Measurements from ENCODE around the gene DTNB. TPM values are rescaled to one million over a fixed set of nuclear protein-coding genes. Genes with fewer than 3 reads are reported as not detected.

The DTNB gene
- total RNA-seq, 4 donors from 2014 or later, result 5.2 to 9.9 (median 9.2) TPM

DNA sequence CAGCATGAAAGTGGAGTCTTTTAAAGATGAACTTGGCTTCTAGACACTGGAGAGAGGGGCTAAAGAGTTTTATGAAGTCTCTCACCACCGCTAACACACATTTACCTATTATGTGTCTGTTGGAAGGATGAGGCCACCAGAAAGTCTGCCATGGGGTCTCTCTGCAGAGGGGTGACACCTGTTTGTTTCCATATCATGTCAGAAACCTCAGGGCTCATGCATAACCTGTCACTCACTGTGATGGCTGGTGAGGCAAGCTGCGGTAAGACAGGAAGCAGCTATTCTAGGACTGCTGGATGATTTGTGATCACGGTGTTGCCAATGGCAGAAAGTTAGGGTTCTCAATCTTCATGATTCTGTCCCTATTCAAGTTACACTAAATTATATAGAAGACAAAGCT lies 270.9 kb downstream of the DTNB start:
- ATAC-seq (ENCODE audit: low FRiP score), result no peak
- TF ChIP-seq, protein P1, sequence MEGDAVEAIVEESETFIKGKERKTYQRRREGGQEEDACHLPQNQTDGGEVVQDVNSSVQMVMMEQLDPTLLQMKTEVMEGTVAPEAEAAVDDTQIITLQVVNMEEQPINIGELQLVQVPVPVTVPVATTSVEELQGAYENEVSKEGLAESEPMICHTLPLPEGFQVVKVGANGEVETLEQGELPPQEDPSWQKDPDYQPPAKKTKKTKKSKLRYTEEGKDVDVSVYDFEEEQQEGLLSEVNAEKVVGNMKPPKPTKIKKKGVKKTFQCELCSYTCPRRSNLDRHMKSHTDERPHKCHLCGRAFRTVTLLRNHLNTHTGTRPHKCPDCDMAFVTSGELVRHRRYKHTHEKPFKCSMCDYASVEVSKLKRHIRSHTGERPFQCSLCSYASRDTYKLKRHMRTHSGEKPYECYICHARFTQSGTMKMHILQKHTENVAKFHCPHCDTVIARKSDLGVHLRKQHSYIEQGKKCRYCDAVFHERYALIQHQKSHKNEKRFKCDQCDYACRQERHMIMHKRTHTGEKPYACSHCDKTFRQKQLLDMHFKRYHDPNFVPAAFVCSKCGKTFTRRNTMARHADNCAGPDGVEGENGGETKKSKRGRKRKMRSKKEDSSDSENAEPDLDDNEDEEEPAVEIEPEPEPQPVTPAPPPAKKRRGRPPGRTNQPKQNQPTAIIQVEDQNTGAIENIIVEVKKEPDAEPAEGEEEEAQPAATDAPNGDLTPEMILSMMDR (IDR thresholded peaks at IDR 0.05), result no peak
- no peak for DNase-seq (ENCODE audit: low spot score)

DNA sequence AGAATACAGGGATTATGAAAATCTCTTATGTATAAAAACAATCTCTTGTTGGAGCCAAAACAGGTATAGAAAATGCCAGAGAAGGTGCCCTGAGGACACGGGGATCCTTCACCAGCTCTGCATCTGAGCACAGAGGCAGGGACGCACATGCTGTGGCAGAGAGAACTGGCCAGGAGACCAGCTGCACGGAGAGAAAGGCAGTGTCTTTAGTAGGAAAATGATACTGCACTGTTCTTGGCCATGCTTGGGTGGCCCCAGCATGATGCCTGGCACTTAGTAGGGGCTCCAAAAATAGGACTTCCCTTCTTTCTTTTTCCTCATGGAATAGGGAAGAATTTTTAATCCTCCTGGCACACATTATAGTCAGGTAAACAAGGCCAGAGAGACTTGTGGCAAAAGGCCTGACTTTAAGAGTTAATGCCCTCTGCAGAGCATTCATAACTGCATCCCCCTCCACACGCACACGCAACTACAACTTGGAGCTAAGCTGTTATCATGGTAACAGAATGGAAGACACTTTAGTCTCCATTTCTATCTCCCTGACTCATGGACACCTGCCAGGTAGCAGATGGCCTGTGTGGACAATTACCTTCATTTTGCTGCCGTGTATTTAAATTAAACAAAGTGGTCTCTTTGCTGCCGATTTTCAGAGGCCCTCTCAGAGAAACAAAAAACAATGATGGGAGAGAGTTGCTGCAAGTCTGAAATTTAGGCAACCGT lies 271.9 kb downstream of the DTNB start:
- ATAC-seq (ENCODE audit: low FRiP score) (no peak), DNase-seq (ENCODE audit: low spot score) (no peak)
- TF ChIP-seq, protein P1 (IDR thresholded peaks at IDR 0.05), result no peak

DNA sequence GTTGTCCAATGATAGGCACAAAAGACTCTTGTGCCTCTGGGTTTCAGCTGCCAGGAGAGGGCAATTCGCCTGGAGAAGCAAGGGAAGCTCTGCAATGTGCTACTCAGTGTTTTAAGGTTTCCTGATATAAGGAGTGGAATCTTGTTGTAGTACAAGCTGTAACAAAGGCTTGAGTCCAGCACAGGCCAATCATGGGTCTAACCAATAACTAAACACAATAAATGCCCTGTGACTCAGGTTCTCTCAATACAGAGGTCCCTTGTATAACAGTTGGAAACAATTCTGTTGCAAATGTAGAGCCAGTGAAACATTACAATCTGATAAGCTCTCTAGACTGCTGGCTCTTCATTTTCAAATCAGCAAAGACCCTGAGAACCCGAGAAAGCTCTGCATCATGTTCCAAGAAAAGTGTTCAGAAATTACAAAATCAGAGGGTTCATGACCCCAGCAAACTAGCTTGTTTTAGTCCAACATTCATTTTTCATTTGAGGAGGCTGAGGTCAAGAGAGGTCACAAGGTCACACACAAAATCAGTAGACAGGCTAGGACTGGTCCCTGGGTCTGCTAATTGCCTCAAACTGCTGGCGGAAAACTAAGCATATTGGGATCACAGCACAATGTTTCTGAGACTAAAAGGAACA lies 272.7 kb downstream of the DTNB start:
- ATAC-seq (ENCODE audit: low FRiP score), result no peak
- DNase-seq (ENCODE audit: low spot score), result no peak
- TF ChIP-seq, protein P1 (IDR thresholded peaks at IDR 0.05), result no peak

DNA sequence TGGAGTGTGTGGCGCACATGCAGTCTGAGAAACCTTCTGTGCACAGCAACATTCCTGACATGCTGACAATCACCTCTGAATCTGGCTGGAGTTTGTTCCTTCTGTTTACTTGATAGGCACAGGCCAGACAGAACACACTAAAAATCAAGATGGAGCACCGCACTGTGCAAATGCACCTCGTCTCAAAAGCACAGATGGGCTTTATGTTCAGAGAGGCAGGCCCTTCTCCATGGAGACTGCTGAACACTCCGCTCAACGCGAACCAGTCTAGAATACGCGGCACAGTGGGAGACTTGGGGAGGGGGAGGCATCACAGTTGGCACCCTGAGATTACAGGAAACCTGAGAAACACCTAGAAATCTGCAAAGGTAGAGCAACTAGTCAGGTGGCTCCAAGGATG lies 273.2 kb downstream of the DTNB start:
- ATAC-seq (ENCODE audit: low FRiP score) (no peak), DNase-seq (ENCODE audit: low spot score) (no peak)
- TF ChIP-seq, protein P1 (IDR thresholded peaks at IDR 0.05), result no peak

DNA sequence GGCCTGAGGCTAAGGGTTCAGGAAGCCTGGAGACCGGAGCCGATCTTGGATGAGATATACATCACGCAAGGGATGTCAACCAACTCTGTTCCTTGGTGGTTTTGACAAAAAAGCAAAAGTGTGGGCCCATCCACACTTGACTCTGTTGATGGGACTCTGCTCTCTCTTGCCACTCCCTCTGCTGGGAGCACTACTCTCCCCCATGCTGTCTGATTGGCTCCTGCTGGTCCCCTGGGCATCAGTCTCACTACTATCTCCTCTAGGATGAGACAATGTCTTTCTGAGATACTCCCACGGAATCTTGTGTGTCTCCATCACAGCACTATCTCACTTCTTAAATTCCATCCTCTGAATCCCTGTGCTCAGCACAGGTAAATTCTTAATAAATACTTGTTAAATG lies 274.8 kb downstream of the DTNB start:
- ATAC-seq (ENCODE audit: low FRiP score) (no peak), DNase-seq (ENCODE audit: low spot score) (no peak)
- TF ChIP-seq, protein P1 (IDR thresholded peaks at IDR 0.05), result no peak

DNA sequence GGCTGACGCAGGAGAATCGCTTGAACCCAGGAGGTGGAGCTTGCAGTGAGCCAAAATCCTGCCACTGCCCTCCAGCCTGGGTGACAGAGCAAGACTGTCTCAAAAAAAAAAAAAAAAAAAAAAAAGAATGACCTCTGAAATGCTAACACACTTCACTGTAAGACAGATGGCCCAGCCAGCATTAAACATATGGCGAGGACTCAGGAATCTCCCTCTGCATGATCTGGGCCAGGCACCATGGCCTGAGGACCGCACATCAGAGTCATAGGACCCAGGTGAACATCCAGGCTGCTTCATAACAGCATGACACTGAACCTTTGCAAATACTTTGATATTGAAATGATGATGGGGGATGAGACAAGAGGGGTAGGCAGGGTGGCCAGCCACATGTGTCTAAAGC lies 275.6 kb downstream of the DTNB start:
- TF ChIP-seq, protein P1 (IDR thresholded peaks at IDR 0.05), result no peak
- ATAC-seq (ENCODE audit: low FRiP score) (no peak), DNase-seq (ENCODE audit: low spot score) (no peak)

DNA sequence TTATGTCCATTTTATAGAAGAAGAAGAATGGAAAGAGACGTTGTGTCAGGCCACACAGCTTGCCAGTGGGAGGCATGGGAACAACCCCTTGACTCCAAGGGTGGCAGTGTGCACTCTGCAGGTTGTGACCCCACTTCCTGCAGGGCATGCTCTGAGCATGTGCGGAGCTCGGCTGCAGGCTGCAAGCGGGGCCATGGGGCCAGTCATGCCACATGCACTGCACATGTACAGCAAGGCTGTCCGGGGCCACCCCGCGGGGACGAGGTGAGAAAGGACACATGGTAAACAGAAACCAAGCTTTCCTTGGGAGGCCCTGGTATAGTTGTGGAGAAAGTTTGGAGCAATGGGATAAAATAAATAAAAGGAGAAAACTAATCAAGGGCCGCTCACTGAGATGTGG lies 284.2 kb downstream of the DTNB start:
- ATAC-seq (ENCODE audit: low FRiP score) (no peak), DNase-seq (ENCODE audit: low spot score) (no peak)
- TF ChIP-seq, protein P1 (IDR thresholded peaks at IDR 0.05), result no peak
